NCI-H2107 treated with DMSO at 0.1 percent for 48 hours (cell line): ENCODE data around the gene RAP1B.

Source experiments
- DNase-seq: peaks from one replicate; lab custom pipeline; 2025; ENCODE audit not compliant: unreplicated experiment; lab: John Stamatoyannopoulos, UW

RAP1B gene

GRCh38 chr12:68611806-68612160 is 1.1 kb downstream of the RAP1B start:
- DNase-seq, result no peak

DNA sequence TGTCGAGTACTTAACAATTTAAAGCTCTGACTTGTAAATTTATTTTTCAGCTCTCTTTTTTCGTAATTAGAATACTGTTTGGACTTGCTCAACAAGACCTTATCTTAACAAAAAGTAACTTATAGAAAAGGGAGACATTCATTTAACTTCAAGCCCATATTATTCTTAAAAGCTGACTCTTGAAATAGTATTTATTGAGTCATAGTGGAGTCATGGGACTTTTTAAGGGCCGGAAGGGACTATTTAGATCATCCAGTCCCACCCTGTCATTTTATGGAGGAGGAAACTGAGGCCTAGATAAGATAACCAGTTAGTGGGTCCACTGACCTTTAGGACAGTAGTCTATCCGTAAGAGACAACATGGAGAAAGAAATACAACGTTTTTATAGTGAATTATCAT is 1.5 kb downstream of the RAP1B start:
- DNase-seq, result no peak

GRCh38 chr12:68612697-68613096 is 2.0 kb downstream of the RAP1B start:
- DNase-seq, result no peak

- no peak for DNase-seq
These were observed 2.7 kb downstream of the RAP1B start for GRCh38 chr12:68613209-68613904.

DNA sequence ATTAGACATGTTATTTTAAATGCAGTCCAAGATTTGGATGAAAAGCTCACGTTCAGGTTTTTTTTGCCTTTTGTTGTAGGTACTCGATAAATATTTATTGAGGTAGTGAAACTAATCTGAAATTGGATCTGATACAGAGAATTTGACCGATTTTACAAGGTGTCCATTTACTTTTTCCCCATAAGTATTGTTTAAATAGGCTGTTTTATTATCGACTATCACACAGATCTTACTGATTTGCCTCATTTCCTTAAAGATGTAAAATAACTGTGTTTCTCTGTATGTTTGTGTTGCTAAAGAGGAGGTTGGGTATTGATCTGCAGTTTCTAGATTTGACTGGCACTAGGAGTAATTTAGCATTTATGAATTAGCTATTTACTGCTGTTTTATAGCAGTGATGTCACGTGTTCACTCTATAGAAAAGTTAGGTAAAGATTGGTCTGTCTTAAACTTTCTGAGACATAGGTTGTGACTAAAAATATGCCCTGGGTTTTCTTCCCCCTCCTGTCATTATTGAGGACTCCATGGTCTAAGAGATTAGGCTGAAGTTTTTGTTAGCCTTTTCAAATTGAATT is 3.5 kb downstream of the RAP1B start:
- DNase-seq, result no peak

DNA sequence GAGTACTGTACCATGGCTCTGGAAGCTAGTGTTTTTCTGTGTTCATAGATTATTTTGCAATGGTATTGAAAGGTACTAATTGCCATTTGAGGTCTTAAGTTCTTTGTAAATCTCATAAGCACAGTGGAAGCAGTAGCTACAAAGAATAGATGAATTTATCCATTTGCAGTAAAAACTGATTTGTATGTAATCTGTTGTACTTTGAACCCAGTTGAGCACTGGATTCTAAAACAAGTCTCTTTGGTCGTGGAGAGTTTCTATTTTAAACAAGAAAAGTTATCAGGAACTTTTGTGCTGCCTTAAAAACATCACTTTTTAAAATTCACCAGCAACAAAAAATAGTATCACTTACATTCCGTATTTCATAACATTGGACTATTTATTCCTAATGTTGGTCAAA is 4.1 kb downstream of the RAP1B start:
- no peak for DNase-seq

GRCh38 chr12:68617160-68617926 is 6.6 kb downstream of the RAP1B start:
- no peak for DNase-seq

DNA sequence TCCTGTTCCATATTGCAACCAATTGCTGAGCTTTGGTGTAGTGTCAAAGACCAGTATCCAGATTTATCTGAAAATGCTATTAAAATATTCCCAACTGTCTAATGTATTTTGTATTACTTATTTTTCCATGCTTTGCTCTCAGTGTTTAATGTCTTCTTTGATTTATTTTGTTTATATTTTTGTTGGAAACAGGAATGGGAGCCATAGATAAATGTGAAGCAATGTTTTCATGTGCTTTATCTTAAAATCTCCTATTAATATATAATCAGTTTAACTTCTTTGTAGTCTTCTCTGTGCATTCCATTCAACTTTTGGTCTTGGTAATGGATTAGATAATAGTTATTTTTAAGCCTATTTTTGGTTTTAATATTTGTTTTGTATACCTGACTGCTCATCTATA is 8.8 kb downstream of the RAP1B start:
- no peak for DNase-seq

DNA sequence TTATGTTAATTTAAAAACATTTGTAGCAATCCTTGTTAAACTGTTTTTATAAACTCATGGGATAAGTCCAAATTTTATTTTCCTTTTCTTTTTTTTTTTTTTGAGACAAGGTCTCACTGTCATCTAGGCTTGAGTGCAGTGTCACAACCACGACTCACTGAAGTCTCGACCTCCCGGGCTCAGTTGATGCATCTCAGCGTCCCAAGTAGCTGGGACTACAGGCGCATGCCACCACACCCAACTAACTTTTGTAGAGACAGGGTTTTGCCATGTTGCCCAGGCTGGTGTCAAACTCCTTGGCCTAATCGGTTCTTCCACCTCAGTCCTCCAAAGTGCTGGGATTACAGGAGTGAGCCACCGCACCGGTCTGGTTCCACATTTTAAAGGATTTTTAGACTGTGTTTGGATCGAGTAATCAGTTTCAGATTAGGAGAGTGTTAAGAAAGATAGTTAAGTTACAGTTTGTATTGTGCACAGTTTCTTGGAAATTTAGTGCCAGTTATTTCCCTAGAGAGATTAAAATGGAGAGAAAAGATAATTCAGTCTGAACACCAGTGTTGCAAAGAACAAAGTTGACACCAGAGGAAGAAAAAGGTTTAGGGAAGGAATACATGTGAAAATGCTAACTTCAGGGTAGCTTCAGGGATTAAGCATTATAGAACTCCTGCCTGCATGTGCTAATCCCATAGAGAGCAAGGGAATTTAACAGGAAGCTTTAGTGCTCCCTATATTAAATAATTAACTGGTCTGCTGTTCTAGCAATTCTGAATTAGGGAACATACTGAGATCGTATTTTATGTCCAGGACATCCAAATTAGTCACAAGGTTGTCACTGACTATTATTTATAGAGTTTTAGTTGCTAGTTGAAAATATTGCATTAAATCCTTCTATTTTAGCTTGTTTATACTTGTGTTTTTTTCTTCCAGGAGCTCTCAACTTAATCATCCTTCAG is 10.1 kb downstream of the RAP1B start:
- DNase-seq, result no peak

- DNase-seq, result no peak
These were observed 10.9 kb downstream of the RAP1B start for GRCh38 chr12:68621472-68622081.

DNA sequence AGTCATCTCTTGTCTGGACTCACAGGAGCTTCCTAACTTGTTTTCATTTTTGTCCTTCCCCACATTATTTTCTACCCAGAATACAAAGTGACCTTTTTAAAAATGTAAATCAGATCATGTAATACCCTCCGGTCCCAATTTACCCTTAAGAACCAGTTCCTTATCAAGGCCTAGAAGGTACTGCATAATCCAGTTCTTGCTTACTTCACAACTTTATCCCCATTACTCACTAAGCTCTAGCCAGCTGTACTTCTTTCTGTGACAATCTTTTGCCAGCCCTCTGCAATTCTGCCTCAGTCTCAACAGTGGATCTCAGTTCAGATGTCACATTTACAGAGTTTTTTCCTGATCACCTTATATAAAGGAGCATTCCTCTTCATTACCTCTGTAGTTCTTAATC is 11.6 kb downstream of the RAP1B start:
- no peak for DNase-seq

- DNase-seq, result no peak
These were observed 12.4 kb downstream of the RAP1B start for GRCh38 chr12:68623059-68623458.

DNA sequence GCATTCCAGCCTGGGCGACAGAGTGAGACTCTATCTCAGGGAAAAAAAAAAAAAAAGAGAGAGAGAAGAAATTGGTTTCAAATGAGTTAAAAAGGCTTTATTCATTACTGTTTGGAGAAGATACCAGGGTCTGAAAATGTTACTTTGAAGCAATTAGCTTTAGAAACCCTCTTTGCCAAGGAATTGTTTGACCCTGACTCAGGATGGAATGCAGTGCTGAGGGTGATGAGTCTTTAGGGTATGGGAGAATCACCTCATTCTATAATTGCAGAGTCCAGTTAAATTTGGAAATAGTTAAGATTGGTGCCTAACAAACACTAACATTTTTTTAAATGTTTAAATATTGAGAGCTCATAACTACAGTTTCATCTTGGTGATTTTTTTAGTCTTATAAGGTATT is 13.3 kb downstream of the RAP1B start:
- DNase-seq, result no peak

- no peak for DNase-seq
These were observed 14.2 kb downstream of the RAP1B start for GRCh38 chr12:68624933-68625332.

GRCh38 chr12:68627673-68628319 is 17.1 kb downstream of the RAP1B start:
- DNase-seq, result no peak

- DNase-seq, result no peak
These were observed 18.0 kb downstream of the RAP1B start for GRCh38 chr12:68628698-68629097.

GRCh38 chr12:68630050-68630449 is 19.4 kb downstream of the RAP1B start:
- DNase-seq, result no peak

DNA sequence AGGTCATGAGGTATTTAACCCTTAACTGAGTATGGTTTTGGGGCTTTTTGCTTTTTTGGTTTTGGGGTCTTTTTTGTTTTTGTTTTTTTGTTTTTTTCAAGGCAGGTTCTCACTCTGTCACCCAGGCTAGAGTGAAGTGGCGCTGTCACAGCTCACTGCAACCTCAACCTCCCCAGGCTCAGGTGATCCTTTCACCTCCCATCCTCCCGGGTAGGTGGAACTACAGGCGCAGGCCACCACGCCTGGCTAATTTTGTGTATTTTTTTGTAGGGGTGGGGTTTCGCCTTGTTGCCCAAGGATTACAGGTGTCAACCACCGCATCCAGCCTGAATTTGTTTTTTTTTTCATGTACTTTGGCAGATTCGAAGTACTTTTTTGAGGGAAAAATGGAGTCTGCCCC is 19.9 kb downstream of the RAP1B start:
- no peak for DNase-seq

DNA sequence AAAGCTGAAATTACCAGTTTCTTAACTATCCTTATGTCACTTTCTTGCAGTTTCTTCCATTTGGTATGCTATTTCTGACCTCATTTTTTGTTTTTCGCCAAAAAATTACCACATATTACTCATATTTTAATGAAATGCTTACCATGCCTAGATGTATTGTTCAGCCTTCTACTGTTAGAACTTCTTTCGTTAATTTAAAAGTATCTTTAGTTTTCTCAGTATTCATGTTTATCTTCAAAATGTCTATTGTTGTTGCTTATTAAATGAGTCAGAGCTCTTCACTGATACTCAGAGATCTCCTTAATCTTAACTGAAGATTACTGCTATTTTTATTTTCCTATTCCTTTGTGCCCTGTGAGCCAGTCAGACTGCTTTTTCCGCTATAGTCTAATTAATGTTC is 20.5 kb downstream of the RAP1B start:
- DNase-seq, result no peak

- no peak for DNase-seq
These were observed 21.8 kb downstream of the RAP1B start for GRCh38 chr12:68632486-68632885.
